Measurements from ENCODE around the gene RAP1GAP2. TPM values are rescaled to one million over a fixed set of nuclear protein-coding genes. Genes with fewer than 3 reads are reported as not detected.
A peak's percentile ranks its signal among the peaks of the same experiment; 100 is the strongest.

Gene RAP1GAP2
- total and polyA plus RNA-seq, 7 experiments from 2014 or later = 0.54 to 95.6 (median 2.6) TPM

GRCh38 chr17:3035968-3036280 lies 239.7 kb downstream of the RAP1GAP2 start:
- Histone ChIP-seq H3K4me3 (ENCODE audit: low read length) (no peak overlapping the region), H3K27ac (ENCODE audit: low read depth, low read length) (no peak overlapping the region), H3K36me3 (ENCODE audit: control insufficient read depth in 2 of 3, insufficient read depth in 3 of 3, low read length in 3 of 3) (peaks cover 0 to under 1% (median 0%) of the 10 kb centered on the region in 3 experiments), H3K27me3 (ENCODE audit: control insufficient read depth in 2 of 2, insufficient read depth in 2 of 2, low read length in 2 of 2) (no peaks in the 10 kb centered on the region), H3K9me3 (ENCODE audit: control insufficient read depth in 2 of 3, low read length in 3 of 3) (no peaks in the 10 kb centered on the region), H3K4me1 (ENCODE audit: control insufficient read depth in 2 of 2, insufficient read depth in 2 of 2, low read length in 2 of 2) (no peaks in the 10 kb centered on the region)
- ChIA-PET CTCF (no interaction called here), POLR2A (no interaction called here)
- intact Hi-C loops (cut with micrococcal nuclease) = no loop called here
- H3K36me3 Mint-ChIP-seq = peaks cover 0 to 3% (median 0%) of the 10 kb centered on the region in 5 donors
- ATAC-seq (no peak), DNase-seq (peak in 1 of 9 donors; percentile 6)
- peaks cover 0 to 11% (median 6%) of the 10 kb centered on the region in 7 donors for H3K4me1 Mint-ChIP-seq
- no peaks in the 10 kb centered on the region for H3K9me3 Mint-ChIP-seq
- H3K27me3 Mint-ChIP-seq = peaks cover 0 to 6% (median 0%) of the 10 kb centered on the region in 5 donors
- no peak overlapping the region for H3K27ac Mint-ChIP-seq
- H3K4me3 Mint-ChIP-seq = no peak overlapping the region

- no peak overlapping the region for H3K4me3 Mint-ChIP-seq
- no peak overlapping the region for H3K27ac ChIP-seq (ENCODE audit: low read depth, low read length)
- no peaks in the 10 kb centered on the region for H3K27me3 ChIP-seq (ENCODE audit: control insufficient read depth in 2 of 2, insufficient read depth in 2 of 2, low read length in 2 of 2)
- H3K36me3 ChIP-seq (ENCODE audit: control insufficient read depth in 2 of 3, insufficient read depth in 3 of 3, low read length in 3 of 3) = no peaks in the 10 kb centered on the region
- H3K4me3 ChIP-seq (ENCODE audit: low read length) = no peak overlapping the region
- intact Hi-C loops (cut with micrococcal nuclease) = no loop called here
- H3K4me1 ChIP-seq (ENCODE audit: control insufficient read depth in 2 of 2, insufficient read depth in 2 of 2, low read length in 2 of 2) = no peaks in the 10 kb centered on the region
- ATAC-seq (no peak), DNase-seq (peak in 1 of 9 donors; percentile 3)
- H3K27ac Mint-ChIP-seq = no peak overlapping the region
- H3K36me3 Mint-ChIP-seq = peaks cover 0 to 3% (median 0%) of the 10 kb centered on the region in 5 donors
- no peaks in the 10 kb centered on the region for H3K9me3 Mint-ChIP-seq
- peaks cover 0 to 11% (median 6%) of the 10 kb centered on the region in 7 donors for H3K4me1 Mint-ChIP-seq
- ChIA-PET POLR2A (interaction anchor here (0.6 kb wide), 1 partner anchor 77 kb away, joined by 3 read pairs; no protein-coding TSS in a partner anchor), CTCF (no interaction called here)
- no peaks in the 10 kb centered on the region for H3K9me3 ChIP-seq (ENCODE audit: control insufficient read depth in 2 of 3, low read length in 3 of 3)
- H3K27me3 Mint-ChIP-seq = peaks cover 0 to 10% (median 5%) of the 10 kb centered on the region in 5 donors
Measured at GRCh38 chr17:3036800-3037199, 240.6 kb downstream of the RAP1GAP2 start.

- Histone ChIP-seq H3K4me1 (ENCODE audit: control insufficient read depth in 2 of 2, insufficient read depth in 2 of 2, low read length in 2 of 2) (no peaks in the 10 kb centered on the region), H3K36me3 (ENCODE audit: control insufficient read depth in 2 of 3, insufficient read depth in 3 of 3, low read length in 3 of 3) (no peaks in the 10 kb centered on the region), H3K4me3 (ENCODE audit: low read length) (no peak overlapping the region), H3K9me3 (ENCODE audit: control insufficient read depth in 2 of 3, low read length in 3 of 3) (no peaks in the 10 kb centered on the region), H3K27ac (ENCODE audit: low read depth, low read length) (no peak overlapping the region), H3K27me3 (ENCODE audit: control insufficient read depth in 2 of 2, insufficient read depth in 2 of 2, low read length in 2 of 2) (no peaks in the 10 kb centered on the region)
- POLR2A ChIA-PET = interaction anchor here (0.6 kb wide), 1 partner anchor 78 kb away, joined by 3 read pairs; no protein-coding TSS in a partner anchor
- Mint-ChIP-seq H3K27ac (no peak overlapping the region), H3K36me3 (peaks cover 0 to 3% (median 0%) of the 10 kb centered on the region in 5 donors), H3K4me1 (peaks cover 0 to 11% (median 6%) of the 10 kb centered on the region in 7 donors), H3K9me3 (peaks cover 0 to 3% (median 0%) of the 10 kb centered on the region in 11 donors), H3K4me3 (no peak overlapping the region), H3K27me3 (peaks cover 0 to 14% (median 8%) of the 10 kb centered on the region in 5 donors)
- CTCF ChIA-PET = no interaction called here
- DNase-seq (no peak), ATAC-seq (no peak)
- intact Hi-C loops (cut with micrococcal nuclease) = no loop called here
Measured at GRCh38 chr17:3037259-3037658, 241.0 kb downstream of the RAP1GAP2 start.

GRCh38 chr17:3038941-3039340 lies 242.7 kb downstream of the RAP1GAP2 start:
- DNase-seq (peak in 1 of 9 donors; percentile 8), ATAC-seq (no peak)
- ChIA-PET CTCF (no interaction called here), POLR2A (interaction anchor here (0.7 kb wide), 1 partner anchor 446 kb away, joined by 3 read pairs; no protein-coding TSS in a partner anchor)
- Mint-ChIP-seq H3K9me3 (peaks cover 0 to 16% (median 6%) of the 10 kb centered on the region in 11 donors), H3K27me3 (peaks cover 0 to 16% (median 10%) of the 10 kb centered on the region in 5 donors), H3K4me3 (peak overlapping the region in 1 of 10 donors; percentile 54), H3K27ac (no peak overlapping the region), H3K36me3 (peaks cover 0 to 4% (median 0%) of the 10 kb centered on the region in 5 donors), H3K4me1 (peaks cover 0 to 11% (median 6%) of the 10 kb centered on the region in 7 donors)
- Histone ChIP-seq H3K9me3 (ENCODE audit: control insufficient read depth in 2 of 3, low read length in 3 of 3) (peaks cover 0 to 10% (median 0%) of the 10 kb centered on the region in 3 experiments), H3K27me3 (ENCODE audit: control insufficient read depth in 2 of 2, insufficient read depth in 2 of 2, low read length in 2 of 2) (no peaks in the 10 kb centered on the region), H3K4me3 (ENCODE audit: low read length) (no peak overlapping the region), H3K36me3 (ENCODE audit: control insufficient read depth in 2 of 3, insufficient read depth in 3 of 3, low read length in 3 of 3) (no peaks in the 10 kb centered on the region), H3K27ac (ENCODE audit: low read depth, low read length) (no peak overlapping the region), H3K4me1 (ENCODE audit: control insufficient read depth in 2 of 2, insufficient read depth in 2 of 2, low read length in 2 of 2) (no peaks in the 10 kb centered on the region)
- intact Hi-C loops (cut with micrococcal nuclease) = no loop called here

GRCh38 chr17:3039736-3040135 lies 243.5 kb downstream of the RAP1GAP2 start:
- Histone ChIP-seq H3K27ac (ENCODE audit: low read depth, low read length) (no peak overlapping the region), H3K4me3 (ENCODE audit: low read length) (no peak overlapping the region), H3K4me1 (ENCODE audit: control insufficient read depth in 2 of 2, insufficient read depth in 2 of 2, low read length in 2 of 2) (no peaks in the 10 kb centered on the region), H3K27me3 (ENCODE audit: control insufficient read depth in 2 of 2, insufficient read depth in 2 of 2, low read length in 2 of 2) (no peaks in the 10 kb centered on the region), H3K9me3 (ENCODE audit: control insufficient read depth in 2 of 3, low read length in 3 of 3) (peaks cover 0 to 18% (median 0%) of the 10 kb centered on the region in 3 experiments), H3K36me3 (ENCODE audit: control insufficient read depth in 2 of 3, insufficient read depth in 3 of 3, low read length in 3 of 3) (no peaks in the 10 kb centered on the region)
- peaks cover 0 to 11% (median 6%) of the 10 kb centered on the region in 7 donors for H3K4me1 Mint-ChIP-seq
- ChIA-PET POLR2A (interaction anchor here (0.7 kb wide), 1 partner anchor 447 kb away, joined by 3 read pairs; no protein-coding TSS in a partner anchor), CTCF (no interaction called here)
- peaks cover 0 to 16% (median 10%) of the 10 kb centered on the region in 5 donors for H3K27me3 Mint-ChIP-seq
- intact Hi-C loops (cut with micrococcal nuclease) = loop anchor here in 1 of 2 donors (10.0 kb wide), 1 partner anchor 1035 kb away; no protein-coding TSS in a partner anchor
- DNase-seq (no peak), ATAC-seq (peak; percentile 83)
- H3K9me3 Mint-ChIP-seq = peaks cover 3 to 24% (median 12%) of the 10 kb centered on the region in 11 donors
- H3K27ac Mint-ChIP-seq = no peak overlapping the region
- no peak overlapping the region for H3K4me3 Mint-ChIP-seq
- peaks cover 0 to 9% (median 0%) of the 10 kb centered on the region in 5 donors for H3K36me3 Mint-ChIP-seq

GRCh38 chr17:3040882-3041281 lies 244.6 kb downstream of the RAP1GAP2 start:
- DNase-seq (peak in 1 of 9 donors; percentile 11), ATAC-seq (no peak)
- Mint-ChIP-seq H3K27me3 (peaks cover 0 to 16% (median 10%) of the 10 kb centered on the region in 5 donors), H3K4me3 (no peak overlapping the region), H3K36me3 (peaks cover 0 to 9% (median 0%) of the 10 kb centered on the region in 5 donors), H3K9me3 (peaks cover 3 to 31% (median 13%) of the 10 kb centered on the region in 11 donors), H3K4me1 (peaks cover 0 to 11% (median 6%) of the 10 kb centered on the region in 7 donors), H3K27ac (no peak overlapping the region)
- Histone ChIP-seq H3K27ac (ENCODE audit: low read depth, low read length) (no peak overlapping the region), H3K9me3 (ENCODE audit: control insufficient read depth in 2 of 3, low read length in 3 of 3) (peaks cover 0 to 18% (median 0%) of the 10 kb centered on the region in 3 experiments), H3K36me3 (ENCODE audit: control insufficient read depth in 2 of 3, insufficient read depth in 3 of 3, low read length in 3 of 3) (no peaks in the 10 kb centered on the region), H3K4me1 (ENCODE audit: control insufficient read depth in 2 of 2, insufficient read depth in 2 of 2, low read length in 2 of 2) (no peaks in the 10 kb centered on the region), H3K27me3 (ENCODE audit: control insufficient read depth in 2 of 2, insufficient read depth in 2 of 2, low read length in 2 of 2) (no peaks in the 10 kb centered on the region), H3K4me3 (ENCODE audit: low read length) (no peak overlapping the region)
- ChIA-PET POLR2A (no interaction called here), CTCF (interaction anchor here (0.6 kb wide), 1 partner anchor 1381 kb away, joined by 5 read pairs; no protein-coding TSS in a partner anchor)
- intact Hi-C loops (cut with micrococcal nuclease) = loop anchor here in 1 of 2 donors (10.0 kb wide), 1 partner anchor 1034 kb away; no protein-coding TSS in a partner anchor
